Measurements from ENCODE around the gene ATXN7.

DNA sequence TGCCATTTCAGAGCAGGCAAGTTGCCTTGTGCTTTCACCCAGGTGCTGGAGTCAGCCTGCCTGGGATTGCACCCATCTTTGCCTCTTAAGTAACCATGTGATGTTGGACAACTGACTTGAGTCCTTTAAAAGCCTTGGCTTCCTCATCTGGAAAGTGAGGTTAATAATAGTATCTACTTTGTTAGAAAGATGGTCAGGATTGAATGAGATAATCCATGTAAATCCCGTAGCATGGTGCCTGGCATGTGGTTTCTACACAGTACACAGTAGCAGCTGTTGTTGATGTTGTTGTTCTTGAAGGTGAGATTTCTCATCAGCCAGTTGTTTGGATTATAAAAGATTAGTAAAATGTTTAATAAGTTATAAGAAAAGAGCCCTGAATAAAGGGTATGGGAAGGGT lies 110.8 kb downstream of the ATXN7 start:
- TF ChIP-seq, protein P1, sequence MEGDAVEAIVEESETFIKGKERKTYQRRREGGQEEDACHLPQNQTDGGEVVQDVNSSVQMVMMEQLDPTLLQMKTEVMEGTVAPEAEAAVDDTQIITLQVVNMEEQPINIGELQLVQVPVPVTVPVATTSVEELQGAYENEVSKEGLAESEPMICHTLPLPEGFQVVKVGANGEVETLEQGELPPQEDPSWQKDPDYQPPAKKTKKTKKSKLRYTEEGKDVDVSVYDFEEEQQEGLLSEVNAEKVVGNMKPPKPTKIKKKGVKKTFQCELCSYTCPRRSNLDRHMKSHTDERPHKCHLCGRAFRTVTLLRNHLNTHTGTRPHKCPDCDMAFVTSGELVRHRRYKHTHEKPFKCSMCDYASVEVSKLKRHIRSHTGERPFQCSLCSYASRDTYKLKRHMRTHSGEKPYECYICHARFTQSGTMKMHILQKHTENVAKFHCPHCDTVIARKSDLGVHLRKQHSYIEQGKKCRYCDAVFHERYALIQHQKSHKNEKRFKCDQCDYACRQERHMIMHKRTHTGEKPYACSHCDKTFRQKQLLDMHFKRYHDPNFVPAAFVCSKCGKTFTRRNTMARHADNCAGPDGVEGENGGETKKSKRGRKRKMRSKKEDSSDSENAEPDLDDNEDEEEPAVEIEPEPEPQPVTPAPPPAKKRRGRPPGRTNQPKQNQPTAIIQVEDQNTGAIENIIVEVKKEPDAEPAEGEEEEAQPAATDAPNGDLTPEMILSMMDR (IDR thresholded peaks at IDR 0.05; ENCODE audit: poor library complexity, severe bottlenecking), result no peak
- TF ChIP-seq EZH2 (IDR thresholded peaks at IDR 0.05; ENCODE audit: borderline replicate concordance, insufficient read depth, low read length, poor library complexity, severe bottlenecking), result no peak
- TF ChIP-seq, protein P2, sequence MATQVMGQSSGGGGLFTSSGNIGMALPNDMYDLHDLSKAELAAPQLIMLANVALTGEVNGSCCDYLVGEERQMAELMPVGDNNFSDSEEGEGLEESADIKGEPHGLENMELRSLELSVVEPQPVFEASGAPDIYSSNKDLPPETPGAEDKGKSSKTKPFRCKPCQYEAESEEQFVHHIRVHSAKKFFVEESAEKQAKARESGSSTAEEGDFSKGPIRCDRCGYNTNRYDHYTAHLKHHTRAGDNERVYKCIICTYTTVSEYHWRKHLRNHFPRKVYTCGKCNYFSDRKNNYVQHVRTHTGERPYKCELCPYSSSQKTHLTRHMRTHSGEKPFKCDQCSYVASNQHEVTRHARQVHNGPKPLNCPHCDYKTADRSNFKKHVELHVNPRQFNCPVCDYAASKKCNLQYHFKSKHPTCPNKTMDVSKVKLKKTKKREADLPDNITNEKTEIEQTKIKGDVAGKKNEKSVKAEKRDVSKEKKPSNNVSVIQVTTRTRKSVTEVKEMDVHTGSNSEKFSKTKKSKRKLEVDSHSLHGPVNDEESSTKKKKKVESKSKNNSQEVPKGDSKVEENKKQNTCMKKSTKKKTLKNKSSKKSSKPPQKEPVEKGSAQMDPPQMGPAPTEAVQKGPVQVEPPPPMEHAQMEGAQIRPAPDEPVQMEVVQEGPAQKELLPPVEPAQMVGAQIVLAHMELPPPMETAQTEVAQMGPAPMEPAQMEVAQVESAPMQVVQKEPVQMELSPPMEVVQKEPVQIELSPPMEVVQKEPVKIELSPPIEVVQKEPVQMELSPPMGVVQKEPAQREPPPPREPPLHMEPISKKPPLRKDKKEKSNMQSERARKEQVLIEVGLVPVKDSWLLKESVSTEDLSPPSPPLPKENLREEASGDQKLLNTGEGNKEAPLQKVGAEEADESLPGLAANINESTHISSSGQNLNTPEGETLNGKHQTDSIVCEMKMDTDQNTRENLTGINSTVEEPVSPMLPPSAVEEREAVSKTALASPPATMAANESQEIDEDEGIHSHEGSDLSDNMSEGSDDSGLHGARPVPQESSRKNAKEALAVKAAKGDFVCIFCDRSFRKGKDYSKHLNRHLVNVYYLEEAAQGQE (IDR thresholded peaks at IDR 0.05; ENCODE audit: borderline replicate concordance), result no peak
